NCI-H2196 treated with DMSO at 0.1 percent for 48 hours (cell line): ENCODE results near the gene ENTHD1.

Source experiments
- DNase-seq: peaks from one replicate; lab custom pipeline; 2025; ENCODE audit not compliant: unreplicated experiment; lab: John Stamatoyannopoulos, UW

ENTHD1 gene

DNA sequence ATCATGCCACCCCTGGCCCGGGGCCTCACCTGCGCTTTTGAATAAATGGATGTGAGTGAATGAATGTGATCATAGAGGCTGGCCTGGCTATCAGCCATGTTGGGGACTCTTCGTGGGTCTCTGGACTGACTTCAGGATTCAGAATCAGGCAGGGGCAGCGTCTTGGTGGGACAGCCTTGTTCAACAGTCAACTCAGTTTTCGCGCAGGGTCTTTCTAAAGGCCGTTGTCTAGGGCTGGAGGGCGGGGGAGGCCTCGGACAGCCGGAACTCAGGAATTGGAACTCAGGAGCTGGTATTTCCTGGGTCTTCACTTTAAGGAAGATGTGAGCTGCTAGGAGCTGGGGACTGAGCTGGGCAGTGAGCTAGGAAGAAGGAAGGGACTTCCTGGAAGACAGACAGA is 177.0 kb downstream of the ENTHD1 start:
- no peak for DNase-seq

DNA sequence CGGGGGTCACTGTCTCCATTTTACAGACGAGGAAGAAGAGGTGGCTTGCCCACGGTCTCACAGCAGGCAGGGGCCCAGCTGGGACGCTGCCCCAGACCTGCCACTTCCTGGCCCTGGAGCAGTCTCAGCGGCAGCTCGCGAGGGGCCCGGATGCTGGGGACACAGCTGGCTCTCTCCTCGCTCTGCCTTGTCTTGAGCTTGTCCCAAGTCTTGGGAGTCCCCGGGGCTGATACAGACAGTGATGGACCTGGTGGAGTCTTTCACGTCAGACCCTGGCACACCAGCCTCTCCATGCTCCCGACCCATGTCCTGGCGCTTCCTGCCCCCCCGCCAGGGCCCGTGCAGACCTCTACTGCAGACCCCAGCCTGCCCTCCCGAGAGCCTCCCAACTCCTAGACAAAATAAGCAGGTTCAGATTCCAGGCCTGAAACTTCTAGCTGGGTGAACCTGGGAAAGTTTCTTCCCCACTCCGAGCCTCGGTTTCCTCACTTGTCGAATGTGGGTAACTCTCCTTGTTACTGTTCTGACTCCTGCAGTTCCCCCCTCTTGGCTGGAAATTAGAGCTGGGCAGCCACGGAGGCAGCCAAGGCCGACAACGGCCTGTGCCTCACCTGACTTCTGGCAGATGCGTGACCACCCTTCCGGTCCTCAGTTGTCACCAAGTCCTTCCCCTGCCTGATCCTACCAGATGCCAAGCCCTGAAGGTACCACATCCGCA is 177.6 kb downstream of the ENTHD1 start:
- DNase-seq = no peak

DNA sequence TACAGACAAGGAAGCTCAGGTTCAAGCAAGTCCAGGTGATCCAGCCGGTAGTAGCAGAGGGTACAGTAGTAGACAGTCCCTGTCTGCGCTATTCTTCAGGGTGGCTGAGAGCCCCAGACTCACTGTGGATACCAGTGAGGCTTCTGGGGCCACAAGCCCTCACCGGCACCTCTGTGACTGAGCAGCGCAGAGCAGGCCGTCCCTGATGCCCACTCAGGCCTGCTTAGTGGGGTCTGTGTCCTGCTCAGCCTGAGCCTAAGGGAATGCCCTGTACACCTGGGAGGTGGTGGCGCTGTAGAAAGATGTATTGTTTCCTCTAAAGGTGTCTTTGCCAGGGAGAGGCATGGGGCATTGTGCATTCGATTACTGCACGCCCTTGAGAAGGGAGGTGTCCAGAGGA is 179.2 kb downstream of the ENTHD1 start:
- no peak for DNase-seq

DNA sequence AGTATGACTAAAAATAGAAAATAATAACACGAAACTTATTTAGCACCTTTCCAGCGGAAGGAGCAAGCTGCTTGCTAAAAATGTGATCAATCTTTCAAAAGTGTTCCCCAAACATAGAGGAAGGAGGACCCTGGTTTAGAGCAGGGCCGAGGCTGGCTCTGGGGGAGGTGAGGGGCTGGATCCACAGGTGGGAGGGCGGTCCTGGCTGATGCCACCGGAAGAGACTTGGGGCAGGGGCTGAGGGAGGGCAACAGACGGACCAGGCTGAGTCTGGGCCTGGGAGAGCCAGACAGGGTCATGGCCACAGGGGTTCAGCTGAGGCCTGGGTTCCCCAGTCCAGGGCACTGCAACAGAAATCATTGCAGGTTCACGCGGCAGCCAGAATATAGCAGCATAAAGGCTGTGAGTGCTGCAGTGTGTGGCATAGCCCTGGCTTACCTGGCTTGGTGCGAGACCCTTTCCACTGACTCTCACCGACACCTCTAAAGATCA is 179.7 kb downstream of the ENTHD1 start:
- DNase-seq = no peak

DNA sequence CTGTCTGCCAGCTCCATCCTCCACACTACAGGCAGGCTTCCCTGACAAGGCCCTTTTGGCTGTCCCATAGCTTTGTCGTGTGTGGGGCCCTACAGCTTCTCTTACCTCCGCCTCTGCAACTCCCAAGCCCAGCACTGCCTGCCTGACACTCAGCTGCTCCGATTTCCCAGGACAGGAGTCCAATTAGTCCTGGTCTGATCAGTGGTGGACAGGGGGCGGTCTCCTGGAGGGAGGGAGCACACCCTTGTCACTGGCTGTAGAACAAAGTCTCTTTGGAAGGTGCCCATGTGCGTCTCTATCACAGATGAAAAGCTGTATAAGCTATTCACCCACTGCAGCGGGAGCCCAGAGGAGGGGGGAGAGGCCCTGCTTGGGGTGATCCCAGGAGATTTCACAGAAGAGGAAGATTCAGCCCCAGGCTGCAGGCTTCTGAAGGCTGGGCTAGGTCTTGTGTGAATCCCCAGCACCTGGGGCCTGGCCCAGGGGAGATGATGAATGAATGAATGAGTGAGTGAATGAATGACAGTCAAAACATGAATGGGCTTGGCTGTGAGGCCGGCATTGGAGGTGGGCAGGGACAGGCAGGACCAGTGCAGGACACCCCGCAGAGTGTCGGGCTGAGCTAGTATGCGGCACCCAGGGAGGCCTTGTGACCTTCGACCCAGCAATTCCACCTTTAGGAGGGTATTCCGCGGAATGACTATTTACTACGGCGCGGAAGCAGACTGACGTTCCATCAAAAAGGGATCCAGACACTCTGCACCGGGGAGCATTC is 180.6 kb downstream of the ENTHD1 start:
- DNase-seq = no peak

DNA sequence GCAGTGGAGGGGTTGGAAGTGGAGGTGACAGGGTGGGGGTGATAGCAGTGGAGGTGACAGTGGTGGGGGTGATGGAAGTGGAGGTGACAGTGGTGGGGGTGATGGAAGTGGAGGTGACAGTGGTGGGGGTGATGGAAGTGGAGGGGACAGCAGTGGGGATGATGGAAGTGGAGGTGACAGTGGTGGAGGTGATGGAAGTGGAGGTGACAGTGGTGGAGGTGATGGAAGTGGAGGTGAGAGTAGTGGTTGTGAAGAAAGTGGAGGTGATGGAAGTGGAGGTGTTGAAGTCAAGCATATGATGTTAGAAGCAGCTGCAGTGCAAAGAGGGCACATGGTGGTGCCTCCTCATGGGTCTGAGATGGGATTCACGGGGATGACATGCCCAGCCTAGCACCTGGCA is 181.5 kb downstream of the ENTHD1 start:
- no peak for DNase-seq

DNA sequence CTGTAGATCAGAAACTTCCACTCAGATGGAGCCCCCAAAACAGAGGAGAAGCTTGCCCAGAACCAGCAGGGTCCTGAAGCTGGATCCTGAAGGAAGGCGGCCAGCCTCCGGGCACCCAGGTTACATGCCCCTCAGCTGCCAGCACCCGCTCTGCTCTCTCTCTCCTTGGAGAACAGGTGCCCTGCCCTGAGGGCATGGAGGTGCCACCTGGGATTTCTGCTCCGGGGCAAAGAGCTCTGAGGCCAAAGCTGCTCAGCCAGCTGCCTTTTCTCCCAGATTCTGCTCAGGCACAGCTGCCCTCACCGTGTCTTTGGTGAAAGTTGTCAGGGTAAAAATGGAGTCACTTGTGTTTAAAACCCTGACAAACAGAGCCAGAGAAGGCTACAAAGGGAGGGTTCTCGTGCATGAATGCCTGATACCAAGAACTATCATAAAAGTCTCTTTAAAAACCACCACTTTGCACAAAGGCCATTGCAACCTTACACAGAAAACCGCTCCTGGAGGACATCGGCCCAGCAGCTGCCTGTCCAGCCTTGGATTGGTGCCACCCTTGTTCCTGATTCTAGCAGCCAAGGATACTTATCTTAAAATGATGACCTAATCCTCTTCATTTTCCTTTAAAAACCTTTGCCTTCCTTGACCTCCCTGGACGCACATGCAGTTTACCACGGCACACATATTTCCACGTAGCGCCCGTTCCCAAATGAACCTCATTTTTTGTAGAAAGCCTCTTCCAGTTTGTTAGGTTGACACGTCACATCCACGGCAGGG is 183.0 kb downstream of the ENTHD1 start:
- peak; percentile 43 for DNase-seq

DNA sequence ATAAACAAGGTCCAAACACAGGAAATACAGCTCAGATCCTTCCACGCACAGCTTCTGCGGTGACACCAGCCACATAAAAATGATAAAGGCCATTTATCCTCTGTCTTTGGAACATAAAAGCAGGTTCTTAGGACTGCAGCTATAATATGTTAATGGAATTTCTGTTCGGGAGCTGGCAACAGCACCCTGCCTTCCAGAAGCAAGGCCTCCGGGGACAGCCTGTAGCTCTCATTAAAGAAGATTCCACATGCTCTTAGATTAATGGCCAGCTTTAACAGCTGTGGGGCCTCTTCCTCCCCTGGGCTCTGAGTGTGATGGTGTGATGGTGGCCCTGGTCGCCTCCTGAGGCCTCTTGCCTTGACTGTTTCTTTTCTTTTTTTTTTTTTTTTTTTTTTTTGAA is 185.7 kb downstream of the ENTHD1 start:
- no peak for DNase-seq

DNA sequence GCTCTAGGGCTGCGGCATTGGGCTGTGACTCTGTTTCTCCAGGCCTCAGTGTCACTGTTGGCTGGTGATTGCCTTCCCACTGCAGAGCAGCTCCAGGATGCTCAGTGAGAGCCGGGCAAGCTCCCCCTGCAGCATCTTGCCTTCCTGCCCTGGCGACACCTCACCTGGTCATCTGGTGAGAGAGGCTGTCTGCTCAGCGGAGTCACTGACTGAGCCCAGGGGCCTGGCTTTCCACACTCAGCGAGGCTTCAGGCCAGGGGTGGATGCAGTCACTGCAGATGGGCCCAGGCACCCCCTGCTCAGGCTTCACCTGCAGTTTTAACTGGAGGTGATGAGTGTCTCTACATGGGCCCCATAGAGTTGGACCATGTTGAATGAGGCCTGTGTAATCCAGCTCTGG is 186.2 kb downstream of the ENTHD1 start:
- no peak for DNase-seq

DNA sequence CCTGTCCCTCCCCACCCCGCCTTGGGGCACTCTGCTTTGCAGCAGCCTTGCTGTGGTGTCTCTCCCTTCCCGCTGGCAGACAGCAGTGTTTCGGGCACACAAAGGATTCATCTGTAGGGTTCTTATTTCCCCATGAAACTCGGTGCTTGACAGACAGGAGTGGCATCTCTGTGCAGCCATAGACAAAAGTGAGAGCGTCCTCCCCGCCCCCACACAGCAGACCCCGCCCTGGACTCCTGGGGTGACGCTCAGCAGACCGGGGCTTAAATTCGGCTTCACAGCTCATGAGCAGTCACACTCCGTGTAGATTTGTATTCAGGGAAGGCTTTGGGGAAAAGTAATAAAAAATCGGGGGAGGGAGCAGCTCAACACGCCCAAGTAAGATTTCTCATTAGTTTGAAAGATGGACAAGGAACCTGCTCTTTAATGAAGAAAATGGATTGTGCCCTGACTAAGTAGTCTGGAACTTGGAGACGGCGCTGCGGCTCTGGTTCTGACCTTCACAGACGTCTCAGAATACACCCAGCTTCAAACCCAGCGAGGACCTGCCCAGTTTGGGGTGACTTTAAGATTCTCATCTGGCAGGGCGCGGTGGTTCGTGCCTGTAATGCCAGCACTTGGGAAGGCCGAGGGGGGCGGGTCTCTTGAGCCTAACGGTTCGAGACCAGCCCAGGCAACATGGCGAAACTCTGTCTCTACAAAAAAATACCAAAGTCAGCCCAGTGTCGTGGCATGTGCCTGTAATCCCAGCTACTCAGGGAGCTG is 187.0 kb downstream of the ENTHD1 start:
- no peak for DNase-seq

DNA sequence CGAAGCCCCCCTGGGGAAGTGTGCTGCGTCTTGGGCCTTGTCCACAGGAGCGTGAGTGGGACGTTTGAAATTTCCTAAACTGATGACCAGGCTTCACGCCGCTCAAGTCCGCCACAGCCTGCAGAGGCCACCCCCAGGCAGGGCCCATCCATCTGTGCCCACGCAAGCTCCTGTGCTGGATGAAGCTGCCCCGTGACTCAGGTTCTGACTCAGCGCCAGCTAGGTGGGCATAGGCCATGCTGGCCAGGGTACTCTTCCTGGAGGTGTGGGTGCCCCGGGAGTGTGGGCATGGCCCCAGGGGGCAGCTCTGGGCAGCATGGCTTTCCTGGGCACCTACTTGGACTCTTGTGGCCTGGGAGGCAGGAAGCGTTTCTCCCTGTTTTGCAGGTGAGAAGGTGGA is 188.2 kb downstream of the ENTHD1 start:
- DNase-seq = no peak

DNA sequence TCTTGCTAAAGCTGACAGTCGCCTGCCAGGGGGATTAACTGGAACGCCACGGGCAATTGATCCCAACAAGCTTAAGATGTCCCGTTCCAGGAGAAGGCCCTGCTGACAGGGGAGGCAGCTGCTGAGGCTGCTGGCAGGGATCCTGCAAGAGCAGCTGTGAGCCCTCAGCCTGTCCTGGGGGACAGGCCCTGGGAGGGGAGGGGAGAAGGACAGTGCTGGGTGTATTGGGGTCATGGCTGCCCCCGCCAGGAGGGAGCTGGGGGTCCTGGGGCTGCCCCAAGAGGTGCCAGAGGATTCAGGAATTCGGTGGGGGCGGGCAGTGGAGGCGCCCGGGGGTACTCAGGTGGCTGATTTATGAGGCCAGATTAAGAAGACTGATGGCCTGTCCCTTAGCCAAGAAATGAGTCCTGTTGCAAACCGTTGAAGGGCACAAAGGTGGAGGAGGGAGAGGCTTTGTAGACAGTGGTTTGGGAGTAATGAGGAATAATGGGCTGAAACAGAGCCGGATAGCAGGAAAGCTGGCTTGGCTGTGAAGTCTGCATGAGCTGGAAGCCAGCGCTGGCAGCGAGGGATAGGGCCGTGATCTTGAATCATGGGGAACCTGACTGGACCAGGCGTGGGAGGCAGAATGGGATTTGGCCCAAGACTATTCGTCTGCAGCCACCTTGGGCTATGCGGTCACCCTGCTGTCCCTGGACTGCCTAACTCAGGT is 189.5 kb downstream of the ENTHD1 start:
- no peak for DNase-seq

DNA sequence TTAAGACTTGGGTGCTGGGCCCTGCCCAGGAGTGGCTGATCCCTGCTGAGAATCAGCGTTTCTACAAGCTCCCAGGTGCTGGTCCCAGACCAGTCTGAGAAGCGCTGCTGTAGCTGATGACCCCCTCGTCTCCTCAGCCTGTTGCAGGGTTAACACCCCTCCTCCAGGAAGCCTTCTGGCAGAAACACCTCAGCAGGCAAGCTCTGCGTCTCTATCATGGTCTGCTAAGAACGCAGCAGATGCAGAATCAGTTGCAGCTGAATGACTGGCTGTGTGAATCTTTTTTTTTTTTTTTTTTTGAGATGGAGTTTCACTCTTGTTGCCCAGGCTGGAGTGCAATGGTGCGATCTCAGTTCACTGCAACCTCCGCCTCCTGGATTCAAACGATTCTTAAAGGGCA is 190.5 kb downstream of the ENTHD1 start:
- DNase-seq = no peak

DNA sequence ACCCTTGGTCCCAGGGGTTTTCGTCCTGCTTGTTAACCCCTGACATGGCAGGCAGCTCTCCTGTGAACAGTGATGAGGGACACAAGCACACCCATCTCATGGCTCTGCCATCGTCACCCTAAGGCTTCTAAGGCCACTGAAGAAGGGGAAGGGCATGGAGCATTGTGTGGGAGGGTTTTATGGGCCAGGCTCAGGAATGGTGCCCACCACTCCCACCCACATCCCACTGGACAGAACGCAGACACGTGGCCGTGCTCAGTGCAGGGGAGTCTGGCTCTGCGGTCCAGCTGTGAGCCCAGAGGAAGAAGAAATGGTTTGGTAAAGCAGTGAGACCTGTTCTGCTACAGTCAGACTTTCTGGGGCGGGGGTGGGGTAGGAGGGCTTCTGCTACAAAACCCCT is 193.0 kb downstream of the ENTHD1 start:
- no peak for DNase-seq

DNA sequence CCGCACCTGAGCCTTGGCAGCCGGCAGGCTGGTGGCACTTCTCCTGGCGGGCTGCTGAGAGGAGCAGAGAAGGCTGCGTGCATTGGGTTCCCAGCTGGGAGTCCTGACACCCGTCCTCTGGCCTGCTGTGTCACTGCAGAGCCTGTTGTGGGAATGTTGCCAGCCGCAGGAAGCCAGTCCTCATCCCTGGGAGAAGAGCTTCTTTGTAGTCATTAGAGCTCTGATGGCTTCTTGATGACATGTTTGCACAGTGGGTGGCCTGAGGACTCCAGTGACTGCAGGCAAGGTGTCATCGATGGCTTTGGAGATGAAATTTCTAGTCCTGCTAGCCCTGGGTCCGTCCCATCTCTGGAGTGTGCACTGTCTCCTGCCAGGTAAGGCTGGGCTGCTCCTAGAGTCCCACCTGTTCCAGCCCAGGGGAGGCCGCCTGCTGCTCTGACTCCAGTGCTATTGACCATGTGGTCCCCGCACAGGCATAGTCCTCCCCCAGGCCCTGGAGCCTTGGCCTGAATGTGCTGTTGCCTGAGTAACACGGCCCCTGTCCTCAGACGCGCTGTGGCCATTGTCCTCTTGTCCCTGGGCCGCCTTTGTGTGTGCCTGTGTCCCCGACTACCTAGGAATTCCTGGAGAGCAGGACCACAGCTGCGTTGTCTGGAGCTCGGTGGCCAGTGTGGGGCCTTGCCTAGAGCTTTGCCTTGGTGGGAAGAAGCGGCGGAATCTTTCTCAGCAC is 193.8 kb downstream of the ENTHD1 start:
- no peak for DNase-seq

DNA sequence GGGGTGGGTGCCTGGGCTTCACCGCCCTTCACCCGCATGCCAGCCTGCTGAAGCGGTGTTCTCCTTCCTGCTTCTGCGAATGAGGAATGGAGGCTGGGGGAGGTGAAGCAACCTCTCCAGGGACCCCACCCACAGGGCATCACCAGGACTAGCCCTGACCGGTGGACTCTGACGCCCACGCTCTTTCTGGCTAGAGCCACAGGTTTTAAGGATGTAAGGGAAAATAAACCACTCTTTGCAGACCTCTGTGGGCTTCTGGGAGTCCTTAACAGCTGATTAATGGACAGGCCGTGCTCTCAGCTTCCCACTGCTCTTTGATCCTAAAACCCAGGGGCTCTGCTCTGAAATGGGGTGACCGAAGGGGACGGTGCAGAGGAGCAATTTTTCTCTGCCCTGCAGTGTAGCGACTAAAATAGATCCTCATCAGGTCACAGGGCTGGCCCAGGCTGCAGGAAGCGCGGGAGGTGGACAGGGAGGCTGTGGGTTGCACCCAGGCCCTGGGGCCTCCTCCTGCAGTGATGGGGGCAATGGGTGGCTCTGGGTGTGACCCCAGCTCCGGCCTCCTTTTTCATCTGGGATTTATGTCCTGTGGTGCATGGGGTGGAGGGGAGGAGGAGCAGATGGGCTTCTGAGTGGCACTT is 195.7 kb downstream of the ENTHD1 start:
- no peak for DNase-seq

DNA sequence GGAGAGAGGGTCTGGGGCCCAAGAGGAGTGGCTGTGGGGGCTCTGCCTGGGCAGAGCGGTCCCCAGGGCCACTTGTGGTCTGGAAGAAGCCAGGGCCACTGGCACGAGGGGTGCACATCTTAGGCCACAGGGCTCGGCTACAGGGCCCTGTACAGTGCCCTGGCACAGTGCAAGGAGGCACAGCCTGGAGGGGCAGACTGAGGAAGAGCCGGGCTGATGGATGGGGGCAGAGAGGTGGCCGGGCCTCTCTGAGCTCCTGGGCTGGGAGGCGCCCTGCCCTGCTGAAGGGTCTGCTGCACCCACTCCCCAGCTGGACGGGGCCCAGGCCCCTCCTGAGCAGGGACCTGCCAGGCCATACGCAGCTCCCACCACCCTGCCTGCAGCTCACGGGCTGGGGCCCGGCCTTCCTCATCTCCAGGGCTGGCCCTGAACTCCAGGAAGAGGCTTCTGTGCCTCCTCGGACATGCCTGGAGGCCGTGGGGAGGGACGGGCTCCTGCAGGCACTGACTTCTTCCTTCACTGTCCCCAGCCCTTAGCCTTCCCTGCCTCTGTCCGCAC is 199.5 kb downstream of the ENTHD1 start:
- no peak for DNase-seq
